GM21528 (cell line): ENCODE data around the gene NDUFC1.
"Not testable (repeated sequence)": the region's sequence is repeated elsewhere in the genome, so short reads cannot be mapped to it uniquely, and the experiment has no call there.

Source experiments
- ATAC-seq: cut with Tn5 transposase; IDR thresholded peaks from one replicate; pipeline ENCODE4 v1.9.1; 2021; ENCODE audit warnings: mild to moderate bottlenecking, moderate library complexity; ENCODE audit not compliant: unreplicated experiment, low FRiP score

Gene NDUFC1

GRCh38 chr4:139255581-139255980, 46.7 kb downstream of the NDUFC1 start:
- ATAC-seq: not testable (repeated sequence)

- no peak for ATAC-seq
Observed at GRCh38 chr4:139253713-139254112, 48.6 kb downstream of the NDUFC1 start.

DNA sequence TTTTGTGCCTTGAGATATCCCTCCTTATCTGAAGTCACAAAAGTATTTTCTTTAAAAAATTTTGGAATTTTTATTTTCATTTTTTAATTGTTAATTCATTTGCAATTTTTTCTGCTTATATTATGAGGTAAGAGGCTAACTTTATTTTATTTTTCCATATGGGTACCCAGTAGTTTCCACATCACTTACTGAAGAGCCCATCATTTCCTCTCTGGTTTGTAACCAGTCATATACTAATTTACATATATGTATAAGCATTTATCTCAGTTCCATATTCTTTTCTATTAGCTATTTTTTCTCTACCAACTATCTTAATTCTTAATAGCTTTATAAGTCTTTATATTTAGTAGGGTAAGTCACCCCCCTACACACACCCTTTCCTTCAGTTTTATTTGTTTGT, 49.2 kb downstream of the NDUFC1 start:
- ATAC-seq: no peak

- ATAC-seq: no peak
Observed at GRCh38 chr4:139247700-139248238, 54.5 kb downstream of the NDUFC1 start.

- no peak for ATAC-seq
Observed at GRCh38 chr4:139247241-139247640, 55.0 kb downstream of the NDUFC1 start.

DNA sequence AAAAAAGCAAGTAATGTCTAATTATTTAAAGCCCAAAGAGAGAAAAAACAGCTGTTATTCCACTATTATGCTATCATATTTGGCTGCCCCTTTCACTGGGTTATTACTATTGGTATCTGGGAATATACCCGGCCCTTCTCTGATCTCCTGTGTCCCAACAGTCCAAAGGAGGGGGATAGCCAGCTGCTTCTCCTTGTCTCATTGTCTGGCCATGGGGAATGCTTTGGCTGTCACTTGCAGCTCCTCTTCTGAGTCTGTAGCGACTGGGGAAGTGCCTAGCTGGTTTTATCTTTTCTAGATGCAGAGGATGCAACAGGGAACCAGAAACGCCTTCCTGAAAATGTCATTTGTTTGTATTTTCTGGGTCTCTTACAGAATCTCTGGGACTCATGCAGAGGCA, 56.1 kb downstream of the NDUFC1 start:
- ATAC-seq: no peak

GRCh38 chr4:139245590-139245989, 56.7 kb downstream of the NDUFC1 start:
- no peak for ATAC-seq

DNA sequence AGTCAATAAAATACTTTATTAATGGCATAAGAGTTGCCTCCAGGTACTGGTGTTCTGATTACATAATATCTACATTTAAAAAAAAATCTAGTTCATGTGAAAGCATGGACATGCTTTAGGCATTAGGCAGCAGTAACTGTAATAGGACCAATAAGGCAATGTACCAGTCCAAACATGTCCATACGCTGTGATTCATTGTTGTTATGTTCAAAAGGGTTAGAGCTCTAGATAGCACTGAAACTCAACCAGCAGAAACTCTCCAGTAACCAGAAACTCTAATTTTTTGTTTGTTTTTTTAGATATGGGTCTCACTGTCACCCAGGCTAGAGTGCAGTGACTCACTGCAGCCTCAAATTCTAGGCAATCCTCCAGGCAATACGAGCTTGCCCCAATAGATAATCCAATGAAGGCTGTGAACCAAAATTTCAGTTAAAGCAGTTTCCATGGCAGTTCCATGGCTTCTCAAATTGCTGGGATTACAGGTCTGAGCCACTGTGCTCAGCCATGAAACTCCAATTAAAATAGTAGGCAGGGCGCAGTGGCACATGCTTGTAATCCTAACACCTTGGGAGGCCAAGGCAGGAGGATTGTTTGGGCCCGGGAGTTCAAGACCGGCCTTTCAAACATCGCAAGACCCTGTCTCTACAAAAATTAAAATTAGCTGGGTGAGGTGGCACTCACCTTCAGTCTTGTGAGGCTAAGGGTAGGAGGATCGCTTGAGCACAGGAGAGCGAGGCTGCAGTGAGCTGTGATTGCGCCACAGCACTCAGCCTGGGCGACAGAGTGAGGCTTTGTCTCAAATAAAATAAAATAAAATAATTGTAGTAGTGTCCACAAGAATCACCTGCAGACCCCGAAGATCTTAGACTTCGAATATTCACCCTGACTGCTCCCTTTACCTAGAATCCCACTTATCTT, 58.6 kb downstream of the NDUFC1 start:
- ATAC-seq: no peak

- no peak for ATAC-seq
Observed at GRCh38 chr4:139242511-139243051, 59.7 kb downstream of the NDUFC1 start.

- no peak for ATAC-seq
Observed at GRCh38 chr4:139241784-139242151, 60.5 kb downstream of the NDUFC1 start.

DNA sequence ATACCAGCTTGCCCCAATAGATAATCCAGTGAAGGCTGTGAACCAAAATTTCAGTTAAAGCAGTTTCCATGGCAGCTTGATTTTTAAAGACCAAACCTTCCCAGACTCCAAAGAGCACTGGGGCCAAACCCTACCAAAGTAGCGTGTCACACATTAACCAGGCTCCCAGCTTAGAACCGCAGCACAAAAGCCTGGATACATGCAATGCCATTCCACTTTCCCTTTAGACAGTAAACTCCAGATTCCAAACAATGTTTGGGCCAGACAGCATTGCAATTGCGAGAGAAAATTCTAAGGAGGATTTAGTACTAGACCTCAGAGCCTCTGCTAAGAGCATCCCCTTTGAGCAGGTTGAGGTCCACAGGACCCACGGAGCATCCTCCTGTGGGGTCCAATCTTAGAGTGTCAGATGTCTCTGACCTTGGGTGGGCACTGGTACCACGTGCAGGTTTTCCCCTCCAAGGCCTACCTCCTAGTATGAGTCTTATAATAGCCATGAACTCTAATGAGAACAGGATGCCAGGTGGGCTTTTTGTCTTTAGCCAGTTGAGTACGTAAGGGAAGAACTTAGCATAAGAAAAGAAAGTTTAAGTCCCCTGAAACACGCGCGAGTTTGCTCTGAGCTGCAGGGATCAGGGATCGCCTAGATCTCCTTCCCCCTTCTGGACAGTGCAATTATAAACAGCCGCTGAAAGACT, 61.0 kb downstream of the NDUFC1 start:
- no peak for ATAC-seq
